Activated CD4-positive, alpha-beta T cell treated with anti-CD3 and anti-CD28 coated beads, Interleukin-2, amount 50 U/mL, for 4 hours (primary cell): ENCODE measurements around the gene CTTNBP2.

Source experiments
- DNase-seq, 2 experiments: peaks; one replicate each; pipeline ENCODE4 v3.0.0-alpha.2; 2020

CTTNBP2 gene, protein sequence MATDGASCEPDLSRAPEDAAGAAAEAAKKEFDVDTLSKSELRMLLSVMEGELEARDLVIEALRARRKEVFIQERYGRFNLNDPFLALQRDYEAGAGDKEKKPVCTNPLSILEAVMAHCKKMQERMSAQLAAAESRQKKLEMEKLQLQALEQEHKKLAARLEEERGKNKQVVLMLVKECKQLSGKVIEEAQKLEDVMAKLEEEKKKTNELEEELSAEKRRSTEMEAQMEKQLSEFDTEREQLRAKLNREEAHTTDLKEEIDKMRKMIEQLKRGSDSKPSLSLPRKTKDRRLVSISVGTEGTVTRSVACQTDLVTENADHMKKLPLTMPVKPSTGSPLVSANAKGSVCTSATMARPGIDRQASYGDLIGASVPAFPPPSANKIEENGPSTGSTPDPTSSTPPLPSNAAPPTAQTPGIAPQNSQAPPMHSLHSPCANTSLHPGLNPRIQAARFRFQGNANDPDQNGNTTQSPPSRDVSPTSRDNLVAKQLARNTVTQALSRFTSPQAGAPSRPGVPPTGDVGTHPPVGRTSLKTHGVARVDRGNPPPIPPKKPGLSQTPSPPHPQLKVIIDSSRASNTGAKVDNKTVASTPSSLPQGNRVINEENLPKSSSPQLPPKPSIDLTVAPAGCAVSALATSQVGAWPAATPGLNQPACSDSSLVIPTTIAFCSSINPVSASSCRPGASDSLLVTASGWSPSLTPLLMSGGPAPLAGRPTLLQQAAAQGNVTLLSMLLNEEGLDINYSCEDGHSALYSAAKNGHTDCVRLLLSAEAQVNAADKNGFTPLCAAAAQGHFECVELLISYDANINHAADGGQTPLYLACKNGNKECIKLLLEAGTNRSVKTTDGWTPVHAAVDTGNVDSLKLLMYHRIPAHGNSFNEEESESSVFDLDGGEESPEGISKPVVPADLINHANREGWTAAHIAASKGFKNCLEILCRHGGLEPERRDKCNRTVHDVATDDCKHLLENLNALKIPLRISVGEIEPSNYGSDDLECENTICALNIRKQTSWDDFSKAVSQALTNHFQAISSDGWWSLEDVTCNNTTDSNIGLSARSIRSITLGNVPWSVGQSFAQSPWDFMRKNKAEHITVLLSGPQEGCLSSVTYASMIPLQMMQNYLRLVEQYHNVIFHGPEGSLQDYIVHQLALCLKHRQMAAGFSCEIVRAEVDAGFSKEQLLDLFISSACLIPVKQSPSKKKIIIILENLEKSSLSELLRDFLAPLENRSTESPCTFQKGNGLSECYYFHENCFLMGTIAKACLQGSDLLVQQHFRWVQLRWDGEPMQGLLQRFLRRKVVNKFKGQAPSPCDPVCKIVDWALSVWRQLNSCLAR (N-terminal part only)

DNA sequence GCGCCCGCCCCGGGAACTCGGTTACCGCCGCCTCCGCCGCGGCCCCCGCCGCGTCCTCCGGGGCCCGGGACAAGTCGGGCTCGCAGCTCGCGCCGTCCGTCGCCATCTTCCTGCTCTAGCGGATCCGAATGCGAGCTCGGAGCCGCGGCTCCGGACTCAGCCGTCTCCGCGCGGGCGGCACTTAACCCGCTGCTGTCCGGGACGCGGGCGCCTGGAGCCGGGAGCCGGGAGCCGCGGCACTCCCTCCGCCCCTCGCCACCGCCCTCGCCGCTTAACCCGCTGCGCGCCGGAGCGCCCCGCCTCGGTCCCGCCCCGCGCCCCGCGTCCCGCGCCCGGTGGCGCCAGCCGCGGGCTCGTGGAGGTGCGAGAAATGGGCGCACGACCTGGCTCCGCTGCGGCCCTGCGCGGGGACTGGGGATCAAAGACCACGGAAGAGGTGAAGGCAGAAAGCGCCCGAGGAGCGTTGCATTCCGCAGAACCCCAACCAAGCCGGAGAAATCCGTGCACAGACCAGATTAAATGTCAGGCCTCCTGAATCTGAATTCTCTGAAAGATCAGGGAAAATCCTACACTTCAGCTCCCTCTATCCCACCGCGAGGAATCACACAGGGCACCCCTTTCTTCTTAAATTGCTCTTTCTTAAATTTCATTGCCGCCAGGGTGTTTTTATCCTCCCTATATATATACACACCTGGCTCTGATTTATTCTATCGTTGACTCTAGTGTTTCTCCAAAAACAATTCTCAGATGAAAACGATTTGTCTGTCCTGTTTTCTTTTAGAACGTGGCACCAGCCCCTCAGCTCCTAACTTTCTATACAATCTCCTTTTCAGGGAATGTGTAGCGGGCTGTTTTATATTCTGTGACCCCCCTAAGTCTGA, at the start of gene CTTNBP2:
Gene CTTNBP2 (minus strand): TSS at position 132 of the 881 bp plus-strand sequence. CDS start 26 bp downstream, at position 106.
- DNase-seq, result no peak

DNA sequence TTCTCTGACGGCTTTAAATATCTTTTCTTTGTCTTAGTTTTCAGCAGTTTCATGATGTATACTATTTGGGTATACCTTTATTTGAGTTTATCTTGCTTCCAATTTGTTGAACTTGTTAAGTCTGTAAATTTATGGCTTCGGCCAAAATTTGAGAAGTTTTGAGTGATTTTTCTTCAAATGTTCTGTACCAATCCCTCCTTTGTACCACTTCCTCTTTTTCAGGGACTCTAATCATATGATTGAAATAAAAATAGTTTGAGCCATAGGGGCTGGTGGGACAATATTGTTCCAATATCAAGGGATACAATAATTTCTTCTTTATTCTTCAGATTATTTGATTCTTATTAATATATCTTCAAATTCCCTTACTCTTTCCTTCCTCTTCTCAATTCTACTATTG, 43.1 kb upstream of the CTTNBP2 start:
- no peak for DNase-seq

DNA sequence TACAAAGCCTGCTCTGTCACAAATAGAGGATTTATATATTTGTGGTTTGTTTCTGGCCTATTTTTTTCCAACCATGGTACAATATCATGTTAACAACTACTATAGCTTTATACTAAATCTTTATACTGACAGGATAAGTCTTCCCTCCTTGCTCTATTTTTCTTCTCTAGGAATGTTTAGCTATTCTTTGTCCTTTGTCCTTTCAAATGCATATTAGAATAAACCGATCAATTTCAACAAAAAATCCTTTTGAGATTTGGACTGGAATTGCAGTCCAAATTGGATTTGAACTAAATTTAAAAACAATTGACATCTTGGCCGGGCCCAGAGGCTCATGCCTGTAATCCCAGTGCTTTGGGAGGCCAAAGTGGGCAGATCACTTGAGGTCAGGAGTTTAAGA, 39.2 kb upstream of the CTTNBP2 start:
- no peak for DNase-seq

DNA sequence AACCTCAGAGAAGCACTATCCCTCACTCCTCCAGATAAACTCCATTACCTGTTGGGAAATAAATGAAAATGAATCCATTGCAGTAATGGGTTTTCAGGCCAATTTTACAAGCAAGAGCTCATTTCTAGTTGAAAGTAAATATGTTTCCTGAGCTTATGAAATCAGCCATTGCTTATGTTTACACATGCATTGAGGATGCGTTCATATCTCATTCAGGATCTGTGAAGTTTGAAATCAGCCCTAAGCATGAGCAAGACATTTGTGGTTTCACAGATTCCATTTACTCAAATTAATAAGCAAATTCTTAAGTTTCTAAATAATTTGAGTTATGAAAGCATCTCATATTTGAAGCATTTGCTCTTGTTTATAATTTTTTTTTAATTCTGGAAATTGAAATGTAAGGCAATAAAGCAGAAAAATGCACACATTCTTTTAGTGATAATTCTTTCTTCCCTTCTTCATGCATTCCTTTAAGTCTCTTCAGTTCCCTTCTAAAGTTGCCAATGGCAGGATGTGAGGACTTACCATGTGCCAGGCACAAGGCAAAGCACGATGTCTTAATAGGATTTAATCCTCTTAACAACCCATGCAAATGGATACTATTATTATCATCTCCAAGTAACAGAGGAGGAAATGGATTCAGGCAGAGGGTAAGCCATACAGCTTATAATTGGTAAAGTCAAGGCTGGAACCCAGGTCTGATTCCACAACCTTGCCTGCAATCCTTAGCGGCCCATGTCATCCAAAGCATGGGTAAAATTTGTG, 35.0 kb upstream of the CTTNBP2 start:
- no peak for DNase-seq

DNA sequence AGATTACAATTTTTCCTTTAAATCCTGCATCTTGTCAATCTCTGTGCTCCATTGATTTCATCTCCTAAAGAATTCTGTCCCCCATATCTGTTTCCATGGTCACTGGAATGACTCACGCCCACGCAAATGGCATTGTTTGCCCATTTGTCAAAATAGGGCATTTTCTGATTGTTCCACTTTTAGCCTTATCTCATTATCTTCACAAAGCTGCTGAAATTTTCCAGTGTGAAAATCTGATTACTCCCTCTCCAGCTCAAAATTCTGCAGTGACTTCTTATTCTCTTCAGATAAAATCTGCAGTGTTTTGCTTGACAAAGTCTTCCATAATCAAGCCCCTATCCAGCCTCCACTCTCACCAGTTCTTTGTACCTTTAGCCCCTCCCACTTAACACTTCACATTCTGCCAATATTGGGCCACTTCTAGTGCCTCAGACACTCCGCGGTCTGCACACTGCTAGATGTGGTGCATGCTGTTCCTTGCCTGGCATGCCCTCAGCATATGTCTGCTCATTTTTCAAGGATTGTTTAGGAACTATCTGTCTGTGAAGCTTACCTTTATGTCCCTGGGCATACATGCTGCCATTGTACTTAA, 33.9 kb upstream of the CTTNBP2 start:
- DNase-seq, result no peak

DNA sequence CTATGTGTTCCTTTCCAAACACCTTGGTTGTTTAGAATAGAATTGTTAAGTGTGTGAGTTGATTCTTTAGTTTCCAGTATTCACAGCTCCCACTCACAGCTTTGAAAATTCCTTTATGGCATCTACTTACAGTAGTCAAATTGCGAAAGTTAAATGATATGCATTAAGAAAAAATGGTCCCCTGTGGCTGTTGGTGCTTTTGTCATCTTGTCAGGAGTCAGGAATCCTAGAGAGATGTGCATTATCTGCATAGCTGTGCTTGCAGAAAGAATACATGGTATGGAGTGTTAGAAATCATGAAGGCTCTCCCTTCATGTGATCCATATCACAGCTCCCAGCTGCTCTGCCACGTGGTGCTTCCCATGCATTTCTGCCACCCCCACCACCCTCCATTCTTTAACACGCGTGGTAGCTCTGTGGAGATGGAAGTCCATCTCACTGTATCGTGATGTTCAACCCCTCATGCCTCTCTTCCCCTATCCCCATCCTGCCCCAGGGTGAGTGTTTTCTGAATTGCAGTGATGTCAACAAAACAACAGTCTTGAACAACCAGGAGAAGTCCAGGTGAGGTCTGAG, 29.2 kb upstream of the CTTNBP2 start:
- no peak for DNase-seq

DNA sequence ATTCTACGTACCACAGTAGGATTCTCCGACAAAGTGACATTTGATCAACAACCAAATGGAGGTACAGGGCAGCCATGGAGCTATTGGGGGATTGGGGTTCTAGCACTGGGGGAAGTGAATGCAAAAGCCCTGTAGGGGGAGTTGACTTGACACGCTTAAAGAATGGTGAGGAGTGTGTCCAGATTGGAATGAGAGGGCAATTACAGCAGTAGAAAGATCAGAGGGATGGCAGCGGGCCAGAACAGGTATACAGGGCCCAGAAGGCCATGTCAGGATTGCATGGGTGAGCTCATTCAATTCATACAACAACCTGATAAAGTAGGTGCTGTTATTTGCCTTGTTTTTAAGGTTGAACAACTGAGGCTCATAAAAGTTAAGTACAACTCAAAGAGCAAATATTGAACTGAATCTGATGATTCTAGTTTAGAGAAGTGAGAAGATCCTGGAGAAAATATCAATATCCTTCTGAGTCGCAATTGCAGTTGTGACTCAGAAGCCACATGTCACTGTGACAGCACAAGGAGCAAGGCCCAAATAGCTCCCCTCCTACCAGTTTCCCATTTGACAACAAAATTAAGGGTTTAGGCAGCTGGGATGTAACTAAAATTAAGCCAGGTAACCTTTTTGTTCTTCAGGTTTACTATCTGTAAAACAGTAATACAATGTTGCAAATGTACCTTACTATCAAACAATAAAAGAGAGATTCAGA, 28.0 kb upstream of the CTTNBP2 start:
- DNase-seq, result no peak

DNA sequence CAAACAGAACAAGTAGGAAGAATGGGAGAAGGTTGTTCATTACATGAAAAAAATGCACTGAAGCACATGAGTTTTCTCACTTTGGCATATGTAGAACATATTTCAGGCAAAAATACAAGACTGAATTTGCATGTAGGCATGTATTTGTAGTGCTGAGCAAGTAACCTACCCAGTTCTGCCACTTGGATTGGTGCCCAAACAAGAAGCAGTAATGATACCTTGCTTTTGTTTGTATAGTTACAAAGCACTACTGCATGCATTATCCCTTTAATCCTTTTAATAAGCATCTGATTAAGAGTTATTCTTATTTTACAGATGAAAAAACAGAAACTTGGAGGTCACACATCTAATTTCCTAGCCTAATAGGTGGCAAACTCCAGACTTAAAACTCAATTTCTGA, 23.1 kb upstream of the CTTNBP2 start:
- DNase-seq, result no peak

DNA sequence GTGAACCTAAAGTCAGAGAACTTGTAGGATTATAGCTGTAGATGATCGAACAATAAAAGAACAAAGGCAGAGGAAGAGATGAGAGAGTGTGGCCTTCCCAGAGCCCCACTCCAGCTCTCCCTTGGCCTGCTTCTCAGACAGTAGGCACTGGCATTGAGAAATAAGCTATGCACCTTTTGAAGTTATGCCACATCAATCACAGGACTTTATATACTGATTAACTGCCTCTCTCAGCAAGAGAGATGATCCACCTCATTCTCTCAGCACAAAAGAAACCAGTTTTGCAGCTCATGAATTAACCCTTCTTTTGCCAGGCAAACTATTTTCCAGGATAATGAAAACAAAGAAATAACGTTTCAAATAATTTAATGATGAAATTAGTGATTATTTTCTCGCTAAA, 22.0 kb upstream of the CTTNBP2 start:
- DNase-seq, result no peak

DNA sequence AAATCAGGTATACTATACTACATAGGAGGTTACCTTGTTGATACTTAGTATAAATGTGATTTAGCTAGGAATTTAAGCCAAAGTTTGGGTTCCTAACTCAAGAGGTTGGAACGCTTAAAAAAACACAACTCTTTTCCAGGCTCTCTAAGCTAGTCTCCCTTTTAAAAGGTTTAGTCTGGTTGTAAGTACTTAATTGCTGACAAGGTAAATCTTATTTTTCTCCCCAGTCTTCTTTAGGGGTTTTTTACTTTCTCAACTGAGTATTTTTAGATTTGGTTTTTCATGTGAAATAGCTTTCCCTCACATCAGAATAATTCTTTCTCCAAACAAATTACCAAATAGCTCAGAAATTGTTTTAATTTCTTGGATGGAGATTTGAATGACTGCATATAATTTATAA, 20.8 kb upstream of the CTTNBP2 start:
- DNase-seq, result no peak

DNA sequence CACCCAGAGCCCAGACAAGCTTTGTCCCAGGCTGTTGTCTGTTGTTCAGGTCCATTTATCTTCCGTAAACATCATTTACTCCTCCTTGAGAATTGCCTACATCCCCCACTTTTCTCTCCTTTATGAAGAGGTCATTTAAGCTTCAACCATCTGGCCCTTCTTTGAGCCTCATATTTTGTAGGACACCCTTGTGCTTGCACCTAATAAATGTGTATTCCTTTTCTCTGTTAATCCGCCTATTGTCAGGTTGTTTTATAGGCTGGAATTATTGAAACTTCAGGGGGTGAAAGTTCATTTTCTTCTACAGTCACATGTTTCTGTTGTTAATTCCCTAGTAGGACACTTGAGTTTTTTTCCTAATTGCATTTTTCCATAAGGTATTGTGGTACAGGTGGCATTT, 19.6 kb upstream of the CTTNBP2 start:
- DNase-seq, result no peak

DNA sequence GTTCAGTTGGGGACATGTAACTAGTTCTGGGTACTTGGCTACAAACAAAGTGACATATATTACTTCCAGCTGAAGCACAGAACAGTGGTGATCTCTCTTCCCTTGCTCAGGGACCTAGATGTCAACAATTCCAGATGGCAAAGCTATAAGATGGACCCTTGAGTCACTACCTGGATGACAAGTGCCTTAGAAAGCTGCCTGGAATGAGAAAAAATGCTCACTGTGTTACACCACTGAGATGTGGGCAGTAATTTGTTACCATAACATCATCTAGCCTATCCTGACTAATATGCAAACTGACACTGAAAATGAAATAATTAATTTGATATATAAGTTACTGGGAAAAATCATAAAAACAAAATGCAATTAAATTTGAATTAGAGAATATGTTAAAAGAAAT, 16.4 kb upstream of the CTTNBP2 start:
- DNase-seq, result no peak

DNA sequence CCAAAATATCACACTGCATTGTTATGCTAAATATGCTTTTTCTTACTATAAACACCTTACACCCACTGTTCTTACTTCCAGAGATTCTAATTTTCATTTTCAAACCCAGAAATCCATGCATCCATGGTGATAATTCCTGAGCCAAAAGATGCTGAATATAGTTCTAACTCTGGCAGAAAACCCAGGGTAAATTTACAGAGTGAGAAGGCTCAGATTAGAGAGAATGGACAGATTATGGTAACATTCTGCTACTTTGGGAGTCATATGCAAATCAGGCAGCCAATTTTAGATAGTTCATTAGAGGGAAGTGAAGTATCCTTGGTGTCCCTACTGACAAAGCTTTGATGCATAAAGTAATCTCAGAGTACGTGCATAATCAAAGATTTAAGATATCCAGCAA, 15.4 kb upstream of the CTTNBP2 start:
- DNase-seq, result no peak

DNA sequence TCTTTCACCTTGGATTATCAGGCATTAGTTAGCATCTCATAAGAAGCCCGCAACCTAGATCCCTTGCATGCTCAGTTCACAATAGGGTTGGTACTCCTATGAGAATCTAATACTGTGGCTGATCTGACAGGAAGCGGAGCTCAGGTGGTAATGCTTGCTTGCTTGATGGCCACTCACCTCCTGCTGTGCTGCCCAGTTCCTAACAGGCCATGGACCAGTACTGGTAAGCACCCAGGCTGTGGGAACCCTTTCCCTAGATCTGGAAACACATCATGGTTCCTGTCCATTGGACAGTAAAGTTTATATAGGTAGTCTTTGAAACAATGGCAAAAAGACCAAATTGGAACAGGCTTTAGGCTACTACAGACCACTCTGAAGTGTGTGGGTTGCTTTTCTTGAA, 9.4 kb upstream of the CTTNBP2 start:
- DNase-seq, result no peak

DNA sequence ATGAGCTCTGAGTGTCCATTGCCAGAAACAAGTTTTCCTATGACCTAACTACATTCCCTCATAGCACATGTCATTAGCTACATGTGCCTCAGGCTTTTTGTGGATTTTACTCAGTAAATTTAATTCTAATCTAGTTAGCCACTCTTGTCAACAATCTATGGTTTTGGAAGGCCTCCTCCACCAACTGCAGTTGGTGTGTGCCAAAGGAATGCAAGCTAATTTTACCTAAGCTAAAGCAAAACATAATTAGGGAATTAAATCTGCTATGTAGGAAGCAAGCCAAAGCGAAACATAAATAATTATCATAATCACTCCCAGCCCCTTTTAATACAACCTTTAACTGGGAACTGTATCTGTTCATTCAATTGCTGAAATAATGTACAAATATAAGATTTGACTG, 3.5 kb upstream of the CTTNBP2 start:
- DNase-seq, result no peak

DNA sequence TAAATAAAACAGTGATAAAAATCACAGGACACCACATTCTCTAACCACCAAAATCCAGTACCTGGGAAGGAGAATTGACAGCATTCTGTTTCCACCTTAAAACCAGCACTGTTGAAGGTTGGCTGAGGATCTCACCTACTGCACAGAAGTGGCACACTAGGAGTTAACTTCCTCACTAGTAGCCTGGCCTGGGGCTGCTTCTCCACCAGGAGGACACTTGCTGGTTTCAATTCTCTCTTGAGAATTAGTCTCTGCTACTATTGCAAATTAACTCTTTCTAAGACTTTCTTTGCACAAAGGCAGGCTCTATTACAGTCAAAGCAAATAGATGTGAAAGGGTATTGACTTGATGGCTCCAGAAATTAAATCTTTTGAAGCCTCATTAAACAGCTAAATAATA, 2.3 kb upstream of the CTTNBP2 start:
- no peak for DNase-seq

DNA sequence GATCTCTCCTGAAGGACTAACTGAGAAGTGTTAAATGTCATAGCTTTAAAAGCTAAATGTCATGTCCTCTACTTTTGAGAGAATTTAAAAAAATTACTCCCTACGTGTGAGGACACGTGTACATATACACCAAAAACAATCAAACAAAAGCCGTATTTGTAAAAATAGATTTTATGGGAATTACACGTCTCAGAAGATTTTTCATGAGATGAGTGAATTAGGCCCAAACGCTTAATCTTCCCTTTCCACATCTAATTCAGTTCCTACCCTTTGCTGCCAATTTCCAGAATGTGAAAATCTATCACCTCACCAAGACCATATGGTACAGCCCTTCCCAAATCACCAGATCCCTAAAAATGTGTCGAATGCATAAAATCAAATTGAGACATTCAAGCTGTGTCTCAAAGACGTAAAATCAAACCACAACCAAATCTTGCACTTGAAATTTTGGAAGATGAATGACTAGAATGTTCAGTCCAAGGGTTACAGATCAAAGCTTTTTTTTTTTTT, 1.0 kb upstream of the CTTNBP2 start:
- no peak for DNase-seq

DNA sequence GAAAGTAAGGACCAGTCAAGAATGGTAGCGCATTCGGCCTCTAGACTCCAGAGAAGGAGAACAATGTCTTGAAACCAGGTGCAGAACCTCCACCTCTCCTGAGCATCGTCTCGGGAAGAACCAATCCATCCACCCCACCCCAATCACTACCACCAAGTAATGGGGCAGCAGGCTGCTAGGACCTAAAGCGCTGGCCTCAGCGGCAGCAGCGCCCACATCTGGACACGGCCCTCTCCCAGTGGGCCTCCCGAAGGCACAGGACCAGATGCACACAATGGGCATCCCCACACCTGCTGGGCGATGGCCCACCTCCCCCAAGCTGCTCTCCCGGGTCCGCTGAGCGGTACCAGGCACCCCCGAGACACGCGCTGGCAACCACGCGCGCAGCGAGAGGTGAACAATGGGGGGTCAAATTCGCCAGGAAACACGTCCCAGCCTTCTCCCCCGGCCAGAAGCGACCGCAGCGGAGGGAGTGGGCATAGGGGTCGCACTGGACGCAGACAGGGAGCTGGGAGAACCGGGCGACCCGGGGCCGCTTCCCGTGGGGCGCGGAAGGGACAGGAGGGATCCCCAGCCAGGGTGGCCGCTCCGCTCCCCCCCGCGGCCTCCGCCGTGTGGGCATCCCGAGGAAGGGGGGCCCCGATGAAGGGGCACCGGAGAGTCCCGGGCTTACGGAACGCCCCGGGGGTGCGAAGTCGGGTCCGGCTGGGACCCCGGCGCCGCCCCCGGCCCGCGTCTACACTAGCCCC, 506 bp downstream of the CTTNBP2 start:
- no peak for DNase-seq
